Progenitor cell of endocrine pancreas (in vitro differentiated cells): ENCODE data around the gene FAF1. TPM values are rescaled to one million over a fixed set of nuclear protein-coding genes. Genes with fewer than 3 reads are reported as not detected.

Source experiments
- DNase-seq: peaks from one replicate; pipeline ENCODE4 v3.0.0; 2021; ENCODE audit warnings: low spot score; ENCODE audit not compliant: unreplicated experiment
- H3K27ac Mint-ChIP-seq: 2 replicates; pipeline ENCODE4 v1.8.0; 2021; ENCODE audit warnings: mild to moderate bottlenecking, moderate library complexity, mixed read lengths
- H3K27me3 Mint-ChIP-seq: 2 replicates; pipeline ENCODE4 v1.8.0; 2021; ENCODE audit warnings: mixed read lengths
- H3K36me3 Mint-ChIP-seq: 2 replicates; pipeline ENCODE4 v1.8.0; 2022; ENCODE audit warnings: mixed read lengths; ENCODE audit not compliant: insufficient read depth
- H3K4me1 Mint-ChIP-seq: 2 replicates; pipeline ENCODE4 v1.8.0; 2021; ENCODE audit warnings: low read depth, mixed read lengths
- H3K4me3 Mint-ChIP-seq: 2 replicates; pipeline ENCODE4 v1.8.0; 2021; ENCODE audit warnings: low read depth, mild to moderate bottlenecking, moderate library complexity, mixed read lengths
- H3K9me3 Mint-ChIP-seq: 2 replicates; pipeline ENCODE4 v1.8.0; 2021; ENCODE audit warnings: low read depth, mixed read lengths
- CTCF ChIP-seq: fragments of 200-600 bp; sonication (generic); IDR thresholded peaks from one replicate; pipeline ENCODE4 v1.5.0; 2021; ENCODE audit warnings: antibody characterized with exemption, mild to moderate bottlenecking; ENCODE audit not compliant: unreplicated experiment
- total RNA-seq: library from RNA; stranded (reverse); gene quantifications from 2 replicates; pipeline ENCODE4 v1.2.1, GENCODE V29; 2021

Gene FAF1
- total RNA-seq, 1 donor from 2014 or later, result 49.0 TPM

GRCh38 chr1:50474859-50475809, 484.9 kb downstream of the FAF1 start:
- Mint-ChIP-seq H3K27ac (no peak overlapping the region), H3K9me3 (no peaks in the 10 kb centered on the region), H3K4me3 (no peak overlapping the region), H3K27me3 (no peaks in the 10 kb centered on the region), H3K36me3 (no peaks in the 10 kb centered on the region), H3K4me1 (peaks cover 8% of the 10 kb centered on the region)
- peak; percentile 31 for TF ChIP-seq CTCF
- no peak for DNase-seq

- no peak overlapping the region for H3K4me3 Mint-ChIP-seq
Observed at GRCh38 chr1:50473513-50473912, 486.6 kb downstream of the FAF1 start.

GRCh38 chr1:50471967-50472366, 488.1 kb downstream of the FAF1 start:
- Mint-ChIP-seq H3K36me3 (peaks cover 3% of the 10 kb centered on the region), H3K27me3 (no peaks in the 10 kb centered on the region), H3K27ac (no peak overlapping the region), H3K9me3 (no peaks in the 10 kb centered on the region), H3K4me3 (no peak overlapping the region), H3K4me1 (peaks cover 8% of the 10 kb centered on the region)
- TF ChIP-seq CTCF, result no peak
- DNase-seq, result no peak

More at GRCh38 chr1:50473513-50473912, 486.6 kb downstream of the FAF1 start:
- Mint-ChIP-seq H3K9me3 (no peaks in the 10 kb centered on the region), H3K27me3 (no peaks in the 10 kb centered on the region), H3K27ac (no peak overlapping the region), H3K36me3 (peaks cover 3% of the 10 kb centered on the region), H3K4me1 (peaks cover 8% of the 10 kb centered on the region)
- no peak for TF ChIP-seq CTCF
- no peak for DNase-seq

DNA sequence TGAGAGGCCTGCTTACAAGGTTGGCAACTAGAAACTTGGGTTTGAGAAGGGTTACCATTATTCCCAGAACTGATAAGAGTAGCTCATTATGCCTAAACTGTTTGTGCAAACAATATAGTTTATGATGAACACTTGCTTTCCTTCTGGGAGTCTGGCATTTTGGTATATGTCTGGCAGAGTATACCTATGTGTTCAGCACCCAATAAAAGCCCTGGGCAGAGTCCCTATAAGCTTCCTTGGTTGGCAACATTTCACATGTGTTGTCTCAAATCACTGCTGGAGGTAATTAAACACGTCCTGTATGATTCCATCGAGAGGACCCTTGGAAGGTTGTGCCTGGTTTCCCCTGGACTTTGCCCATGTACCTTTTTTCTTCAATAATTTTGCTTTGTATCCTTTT, 497.1 kb downstream of the FAF1 start:
- Mint-ChIP-seq H3K4me3 (no peak overlapping the region), H3K27ac (no peak overlapping the region), H3K36me3 (no peaks in the 10 kb centered on the region), H3K4me1 (no peaks in the 10 kb centered on the region), H3K9me3 (no peaks in the 10 kb centered on the region), H3K27me3 (no peaks in the 10 kb centered on the region)
- TF ChIP-seq CTCF, result no peak
- DNase-seq, result no peak

DNA sequence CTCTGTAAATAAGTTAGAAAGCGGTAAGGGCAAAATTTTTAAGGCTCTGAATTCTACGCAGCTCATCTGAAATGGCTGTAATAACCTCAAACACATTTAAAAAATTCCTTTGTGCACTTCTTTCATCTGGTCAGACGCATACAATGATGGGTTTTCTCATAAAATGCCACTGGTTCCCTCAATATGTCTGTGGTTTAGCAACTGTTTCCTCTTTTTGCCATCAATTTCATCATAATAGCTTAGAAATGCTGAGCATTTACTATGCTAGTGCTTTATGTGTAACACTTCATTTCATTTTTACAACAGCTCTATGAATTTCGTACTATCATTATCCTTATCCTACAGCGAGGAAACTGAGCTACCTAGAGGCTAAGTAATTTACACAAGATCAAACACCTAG, 501.6 kb downstream of the FAF1 start:
- no peaks in the 10 kb centered on the region for H3K27me3 Mint-ChIP-seq
- H3K27ac Mint-ChIP-seq, result no peak overlapping the region
- H3K4me1 Mint-ChIP-seq, result no peaks in the 10 kb centered on the region
- H3K9me3 Mint-ChIP-seq, result no peaks in the 10 kb centered on the region
- TF ChIP-seq CTCF, result no peak
- H3K4me3 Mint-ChIP-seq, result no peak overlapping the region
- H3K36me3 Mint-ChIP-seq, result no peaks in the 10 kb centered on the region
- DNase-seq, result no peak
